ENCODE data around the gene TSPAN14.

TSPAN14 gene

DNA sequence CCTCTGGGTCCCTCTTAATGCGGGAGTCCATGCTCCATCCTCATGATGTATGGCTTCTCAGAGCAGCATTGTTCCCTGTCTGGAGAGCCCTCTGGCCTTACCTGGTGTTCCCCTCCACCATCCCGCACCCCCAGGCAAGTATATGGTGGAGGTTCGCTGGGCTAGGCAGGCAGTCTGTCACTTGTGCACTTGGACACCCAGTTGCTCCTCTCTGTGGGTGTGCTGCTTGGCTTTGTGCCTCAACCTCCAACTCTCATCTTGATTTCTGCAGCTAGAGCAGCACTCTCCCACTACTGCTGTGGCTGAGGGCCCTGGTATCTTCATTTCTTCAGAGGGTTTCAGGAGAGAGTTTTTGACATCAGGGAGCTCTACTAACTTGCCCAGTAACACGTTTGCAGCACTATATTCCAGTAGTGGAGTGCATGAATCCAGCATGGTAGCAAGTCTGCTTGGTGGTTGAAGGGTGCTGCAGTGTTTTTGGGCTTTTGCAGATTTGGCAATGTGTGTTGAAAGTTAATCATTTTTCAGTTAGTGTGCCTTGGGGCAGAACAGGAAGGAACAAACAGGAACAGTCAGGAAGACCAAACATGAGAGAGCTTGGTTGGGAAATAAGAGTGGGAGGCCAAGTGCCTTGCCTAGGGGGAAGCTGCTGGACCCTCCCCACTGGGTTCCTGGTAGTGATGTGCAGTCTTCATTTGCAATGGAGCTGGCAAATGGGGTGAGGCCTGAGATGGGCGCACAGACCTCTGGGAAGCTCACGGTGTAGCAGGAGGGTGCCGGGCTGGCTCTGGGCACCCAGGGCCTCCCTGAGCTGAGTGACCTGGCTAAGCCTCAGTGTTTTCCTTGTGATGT, 37.4 kb downstream of the TSPAN14 start:
- DNase-seq = no peak

- no peak for DNase-seq
Measured at GRCh38 chr10:80492848-80493521, 38.9 kb downstream of the TSPAN14 start.

DNA sequence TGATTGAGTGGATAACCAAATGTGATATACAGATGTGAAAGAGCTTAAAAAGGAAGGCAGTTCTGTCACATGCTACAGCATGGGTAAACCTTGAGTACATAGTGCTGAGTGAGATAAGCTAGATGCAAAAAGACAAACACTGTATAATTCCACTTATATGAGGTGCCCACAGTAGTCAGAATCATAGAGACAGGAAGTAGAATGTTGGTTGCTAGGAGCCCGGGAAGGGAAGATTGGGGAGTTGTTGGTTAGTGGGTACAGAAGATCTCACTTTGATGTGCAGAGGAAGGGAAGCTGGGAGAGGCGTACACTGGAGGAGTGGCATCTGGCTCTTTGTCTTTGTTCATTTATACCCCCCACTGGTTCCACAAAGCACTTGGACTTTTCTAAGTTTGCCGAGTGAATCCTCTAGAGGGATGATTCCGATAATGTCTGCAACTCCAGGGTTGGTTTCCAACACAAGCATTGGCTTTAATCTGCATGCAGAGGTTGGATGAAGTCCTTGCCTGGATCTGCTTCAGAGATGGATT, 39.5 kb downstream of the TSPAN14 start:
- no peak for DNase-seq

GRCh38 chr10:80496555-80497172, 42.6 kb downstream of the TSPAN14 start:
- DNase-seq = no peak

- DNase-seq = no peak
Measured at GRCh38 chr10:80497187-80498077, 43.3 kb downstream of the TSPAN14 start.

DNA sequence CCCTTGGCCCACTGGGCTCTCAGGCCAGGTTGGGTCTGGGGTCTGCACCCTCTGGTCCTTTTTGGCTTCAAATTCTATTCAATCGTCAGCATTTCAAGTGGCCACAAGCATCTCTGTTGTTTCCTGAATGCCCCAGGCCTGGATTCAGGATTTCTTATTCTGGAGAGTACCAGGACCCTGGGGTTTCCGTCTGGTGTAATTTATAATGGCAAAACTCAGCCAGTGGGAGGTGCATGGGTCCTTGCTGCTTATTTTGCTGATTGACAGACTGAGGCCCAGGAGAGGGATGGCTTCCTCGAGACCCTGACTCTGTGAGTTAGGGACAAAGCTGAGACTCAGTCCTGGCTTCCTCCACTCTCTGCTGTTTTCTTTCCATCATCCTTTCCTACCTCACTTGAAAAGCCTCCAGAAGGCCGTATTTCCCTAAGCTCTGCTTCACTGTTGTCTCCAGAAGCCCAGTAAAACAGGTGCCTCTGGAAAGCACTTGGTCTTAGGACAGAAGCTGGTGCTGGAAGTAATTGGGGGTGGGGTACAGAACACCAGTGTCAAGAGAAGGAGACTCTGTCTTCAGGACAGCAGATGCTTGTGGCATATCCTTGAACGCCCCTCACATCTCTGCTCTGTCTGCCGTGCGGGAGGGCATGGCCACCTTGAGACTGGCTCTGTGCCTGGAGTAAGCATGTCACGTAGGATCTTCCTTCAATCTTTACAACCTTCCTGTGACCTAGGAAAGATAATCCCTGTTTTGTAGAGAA, 44.1 kb downstream of the TSPAN14 start:
- DNase-seq = no peak

- no peak for DNase-seq
Measured at GRCh38 chr10:80498833-80499741, 45.0 kb downstream of the TSPAN14 start.

GRCh38 chr10:80500572-80501380, 46.7 kb downstream of the TSPAN14 start:
- DNase-seq = no peak

- no peak for DNase-seq
Measured at GRCh38 chr10:80501381-80501912, 47.3 kb downstream of the TSPAN14 start.

- DNase-seq = no peak
Measured at GRCh38 chr10:80501913-80502521, 47.9 kb downstream of the TSPAN14 start.

DNA sequence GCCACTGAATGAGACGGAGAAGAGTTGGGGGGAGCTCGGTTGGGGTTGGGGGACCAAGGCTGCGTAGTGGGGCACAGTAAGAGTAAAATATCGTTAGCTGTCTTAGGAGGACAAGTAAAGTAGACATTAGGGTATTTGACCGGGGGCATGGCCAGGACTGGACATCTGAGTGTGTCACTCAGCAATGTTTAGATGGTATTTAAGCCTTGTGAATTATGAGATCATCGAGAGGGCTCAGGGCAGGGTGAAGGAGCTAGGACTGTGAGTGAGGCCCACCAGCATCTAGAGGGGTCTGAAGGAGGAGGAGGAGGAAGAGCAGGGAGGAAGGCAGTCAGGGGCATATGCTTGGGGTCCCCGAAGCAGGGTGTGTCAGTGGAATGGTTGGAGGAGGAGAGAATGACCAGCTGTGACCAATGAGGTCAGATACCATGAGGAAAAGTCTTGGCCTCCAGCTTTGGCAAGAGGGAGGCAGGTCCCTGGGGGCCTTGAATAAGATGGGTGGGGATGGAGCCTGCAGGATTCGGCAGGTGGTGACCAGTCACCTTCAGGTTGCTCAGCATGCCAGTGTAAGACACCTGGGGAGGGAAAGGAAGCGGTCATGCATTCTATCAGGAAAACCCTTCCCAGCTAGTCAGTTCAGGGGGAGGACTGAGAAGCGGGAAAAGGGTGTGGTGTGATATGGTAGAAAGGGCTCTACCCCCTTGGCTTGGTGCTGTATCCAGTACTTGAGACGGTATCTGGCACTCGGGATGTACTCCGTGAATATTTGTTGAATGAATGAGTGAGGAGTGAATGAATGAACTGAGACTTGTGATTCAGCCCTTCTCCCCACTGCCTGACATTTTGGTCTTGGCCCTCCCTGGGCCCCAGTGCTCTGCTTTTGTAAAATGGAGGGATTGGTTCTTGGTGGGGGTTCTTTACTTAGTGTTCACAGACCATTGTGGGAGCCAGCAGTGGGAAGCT, 48.8 kb downstream of the TSPAN14 start:
- no peak for DNase-seq

- no peak for DNase-seq
Measured at GRCh38 chr10:80503584-80504157, 49.6 kb downstream of the TSPAN14 start.

GRCh38 chr10:80504158-80504811, 50.2 kb downstream of the TSPAN14 start:
- no peak for DNase-seq

DNA sequence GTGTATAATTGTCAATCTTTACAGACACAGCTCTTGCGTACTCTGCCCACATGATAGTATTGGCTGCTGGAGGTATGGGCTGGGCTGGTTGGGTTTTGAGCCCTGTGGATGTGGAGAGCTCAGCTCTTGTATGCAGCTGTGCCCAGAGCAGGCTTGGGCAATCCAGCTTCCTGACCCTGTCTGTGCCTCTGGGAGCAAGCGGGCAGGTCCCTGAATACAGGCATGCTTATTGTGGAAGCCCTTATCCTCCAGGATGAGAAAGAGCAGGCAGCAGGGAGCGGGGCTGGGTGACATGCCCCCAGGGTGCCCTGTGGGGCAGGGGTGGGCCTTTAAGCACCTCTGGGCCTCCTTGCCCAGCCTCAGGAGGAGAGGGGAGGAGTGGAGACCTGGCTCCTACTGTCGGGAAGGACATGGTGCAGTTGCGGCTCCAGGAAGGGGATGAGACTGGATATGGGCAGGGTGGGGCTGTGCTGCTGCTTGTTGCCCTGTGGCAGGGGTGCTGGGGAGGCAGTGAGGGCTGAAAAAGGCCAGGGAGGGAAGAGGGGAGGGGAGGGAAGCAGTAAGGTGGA, 50.9 kb downstream of the TSPAN14 start:
- DNase-seq = no peak

- no peak for DNase-seq
Measured at GRCh38 chr10:80506189-80506575, 52.1 kb downstream of the TSPAN14 start.

GRCh38 chr10:80506836-80507487, 52.9 kb downstream of the TSPAN14 start:
- DNase-seq = no peak

Measured in NCI-H146 (cell line).